Measurements from ENCODE around the gene ZSCAN20. TPM values are rescaled to one million over a fixed set of nuclear protein-coding genes. Genes with fewer than 3 reads are reported as not detected.
"Not testable (repeated sequence)": the region's sequence is repeated elsewhere in the genome, so short reads cannot be mapped to it uniquely, and the experiment has no call there.

ZSCAN20 gene
- total and polyA plus RNA-seq, 7 donors, result 0.75 to 4.9 (median 2.8) TPM

GRCh38 chr1:33507661-33508060 lies 35.2 kb downstream of the ZSCAN20 start:
- TF ChIP-seq CTCF (IDR thresholded peaks at IDR 0.05), result no peak
- H3K4me1 ChIP-seq, result no peaks in the 10 kb centered on the region
- H3K4me3 ChIP-seq, result no peak overlapping the region
- no peak overlapping the region for H3K27ac ChIP-seq
- no peak for DNase-seq
- no peak for ATAC-seq
- H3K27me3 ChIP-seq (ENCODE audit: insufficient read depth in 3 of 3, low read length in 2 of 3), result no peaks in the 10 kb centered on the region
- intact Hi-C loops (cut with DNase I), result no loop called here
- no peaks in the 10 kb centered on the region for H3K36me3 ChIP-seq (ENCODE audit: insufficient read depth in 1 of 2, low read depth in 1 of 2)
- no peaks in the 10 kb centered on the region for H3K9me3 ChIP-seq
- 91 to 95% (median 95%) methylated on average over 3 of the region's 3 CpGs for WGBS, 3 donors

GRCh38 chr1:33508151-33508550 lies 35.7 kb downstream of the ZSCAN20 start:
- Histone ChIP-seq H3K4me3 (no peak overlapping the region), H3K4me1 (no peaks in the 10 kb centered on the region), H3K27me3 (ENCODE audit: insufficient read depth in 3 of 3, low read length in 2 of 3) (no peaks in the 10 kb centered on the region), H3K27ac (no peak overlapping the region), H3K9me3 (no peaks in the 10 kb centered on the region), H3K36me3 (ENCODE audit: insufficient read depth in 1 of 2, low read depth in 1 of 2) (no peaks in the 10 kb centered on the region)
- DNase-seq (no peak), ATAC-seq (no peak)
- no peak for TF ChIP-seq CTCF (IDR thresholded peaks at IDR 0.05)
- intact Hi-C loops (cut with DNase I), result no loop called here
- 81 to 93% (median 84%) methylated on average over 1 of the region's 1 CpG for WGBS, 3 donors

DNA sequence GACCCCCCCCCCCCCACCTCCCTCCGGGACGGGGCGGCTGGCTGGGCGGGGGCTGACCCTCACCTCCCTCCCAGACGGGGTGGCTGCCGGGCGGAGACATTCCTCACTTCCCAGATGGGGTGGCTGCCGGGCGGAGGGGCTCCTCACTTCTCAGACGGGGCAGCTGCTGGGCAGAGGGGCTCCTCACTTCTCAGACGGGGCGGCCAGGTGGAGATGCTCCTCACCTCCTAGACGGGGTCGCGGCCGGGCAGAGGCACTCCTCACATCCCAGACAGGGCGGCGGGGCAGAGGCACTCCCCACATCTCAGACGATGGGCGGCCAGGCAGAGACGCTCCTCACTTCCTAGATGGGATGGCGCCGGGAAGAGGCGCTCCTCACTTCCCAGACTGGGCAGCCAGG lies 36.8 kb downstream of the ZSCAN20 start:
- DNase-seq; ATAC-seq; H3K4me3 ChIP-seq; H3K4me1 ChIP-seq; H3K36me3 ChIP-seq (ENCODE audit: insufficient read depth in 1 of 2, low read depth in 1 of 2); intact Hi-C loops (cut with DNase I); H3K27ac ChIP-seq; H3K9me3 ChIP-seq; H3K27me3 ChIP-seq (ENCODE audit: insufficient read depth in 3 of 3, low read length in 2 of 3): not testable (repeated sequence)
- 84 to 90% (median 85%) methylated on average over 16 to 24 of the region's 24 CpGs for WGBS, 3 donors

DNA sequence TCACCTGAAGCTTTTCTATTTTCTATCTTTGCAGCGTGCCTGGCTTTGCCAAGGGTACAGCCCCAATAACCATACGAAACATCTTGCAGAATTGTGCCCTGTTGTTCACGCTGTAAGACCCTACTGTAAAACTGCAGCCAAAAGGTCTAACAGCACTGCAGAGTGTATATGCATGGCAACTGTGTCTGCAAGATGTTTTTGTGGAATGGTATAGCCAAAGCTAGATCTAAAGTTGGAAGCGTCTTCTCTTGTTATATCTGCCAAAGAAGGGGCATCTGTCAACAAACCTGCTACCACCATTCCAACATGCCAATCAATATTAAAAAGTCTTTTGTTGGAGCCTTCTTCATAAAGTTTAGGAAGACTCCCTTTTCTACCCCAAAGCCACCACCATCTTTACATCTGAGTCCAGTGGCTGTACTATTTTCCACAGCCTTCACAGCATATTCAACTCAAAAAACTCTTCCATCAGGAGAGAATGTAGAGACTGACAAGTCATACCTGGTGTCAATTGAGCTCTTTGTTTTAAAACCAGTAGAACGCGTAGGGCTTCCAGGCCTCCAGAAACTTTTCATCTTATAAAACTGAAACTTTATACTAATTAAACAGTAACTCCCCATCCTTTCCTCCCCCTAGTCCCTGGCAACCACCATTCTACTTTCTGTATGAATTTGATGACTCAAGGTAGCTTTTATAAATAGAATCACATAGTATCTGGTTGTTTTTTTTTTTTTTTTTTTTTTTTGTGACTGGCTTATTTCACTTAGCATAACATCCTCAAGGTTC lies 40.0 kb downstream of the ZSCAN20 start:
- H3K9me3 ChIP-seq, result no peaks in the 10 kb centered on the region
- ATAC-seq, result no peak
- no peak overlapping the region for H3K4me3 ChIP-seq
- H3K36me3 ChIP-seq (ENCODE audit: insufficient read depth in 1 of 2, low read depth in 1 of 2), result no peaks in the 10 kb centered on the region
- no peak for DNase-seq
- no peaks in the 10 kb centered on the region for H3K4me1 ChIP-seq
- 84 to 90% (median 87%) methylated on average over 6 of the region's 6 CpGs for WGBS, 3 donors
- H3K27ac ChIP-seq, result no peak overlapping the region
- no peak for TF ChIP-seq CTCF (IDR thresholded peaks at IDR 0.05)
- no peaks in the 10 kb centered on the region for H3K27me3 ChIP-seq (ENCODE audit: insufficient read depth in 3 of 3, low read length in 2 of 3)
- intact Hi-C loops (cut with DNase I), result no loop called here

DNA sequence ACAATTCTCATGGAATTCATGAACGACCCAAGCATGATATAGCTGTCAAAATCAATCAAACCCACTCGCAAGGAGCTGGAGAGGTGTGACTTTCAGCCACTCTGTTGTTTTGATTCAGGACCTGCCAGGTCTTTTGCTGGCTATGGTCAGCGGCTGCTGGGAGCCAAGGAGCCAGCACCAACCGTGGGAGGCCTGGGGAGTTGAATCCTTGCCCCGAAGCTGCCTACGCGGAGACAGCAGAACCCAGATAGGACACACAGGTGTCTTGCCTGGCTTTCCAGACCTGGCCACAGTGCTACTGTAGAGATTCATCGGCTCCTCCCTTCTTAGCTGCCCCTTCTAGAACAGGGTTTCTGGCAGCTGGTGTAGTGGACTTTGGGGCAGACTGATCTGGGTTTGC lies 42.7 kb downstream of the ZSCAN20 start:
- Histone ChIP-seq H3K27me3 (ENCODE audit: insufficient read depth in 3 of 3, low read length in 2 of 3) (no peaks in the 10 kb centered on the region), H3K9me3 (no peaks in the 10 kb centered on the region), H3K4me3 (no peak overlapping the region), H3K4me1 (no peaks in the 10 kb centered on the region), H3K36me3 (ENCODE audit: insufficient read depth in 1 of 2, low read depth in 1 of 2) (no peaks in the 10 kb centered on the region), H3K27ac (no peak overlapping the region)
- ATAC-seq (no peak), DNase-seq (no peak)
- no peak for TF ChIP-seq CTCF (IDR thresholded peaks at IDR 0.05)
- intact Hi-C loops (cut with DNase I), result no loop called here
- WGBS, 3 donors, result 51 to 73% (median 60%) methylated on average over 8 of the region's 8 CpGs

All from psoas muscle (tissue), 8 donors.